Dedifferentiated amniotic fluid mesenchymal stem cell (primary cell): ENCODE data around the gene CHRDL2.
"Not testable (repeated sequence)": the region's sequence is repeated elsewhere in the genome, so short reads cannot be mapped to it uniquely, and the experiment has no call there.

Experiments
- DNase-seq: peaks from one replicate; pipeline ENCODE4 v3.0.0-alpha.2; 2016; ENCODE audit errors: extremely low spot score

The CHRDL2 gene, protein sequence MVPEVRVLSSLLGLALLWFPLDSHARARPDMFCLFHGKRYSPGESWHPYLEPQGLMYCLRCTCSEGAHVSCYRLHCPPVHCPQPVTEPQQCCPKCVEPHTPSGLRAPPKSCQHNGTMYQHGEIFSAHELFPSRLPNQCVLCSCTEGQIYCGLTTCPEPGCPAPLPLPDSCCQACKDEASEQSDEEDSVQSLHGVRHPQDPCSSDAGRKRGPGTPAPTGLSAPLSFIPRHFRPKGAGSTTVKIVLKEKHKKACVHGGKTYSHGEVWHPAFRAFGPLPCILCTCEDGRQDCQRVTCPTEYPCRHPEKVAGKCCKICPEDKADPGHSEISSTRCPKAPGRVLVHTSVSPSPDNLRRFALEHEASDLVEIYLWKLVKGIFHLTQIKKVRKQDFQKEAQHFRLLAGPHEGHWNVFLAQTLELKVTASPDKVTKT

GRCh38 chr11:74731301-74732094 is at the start of gene CHRDL2:
Gene CHRDL2 (minus strand): TSS chr11:74731426. CDS start chr11:74730888, 538 bp downstream.
- DNase-seq = no peak

GRCh38 chr11:74780248-74781005 is 49.2 kb upstream of the CHRDL2 start:
- peak; percentile 17 for DNase-seq

GRCh38 chr11:74778581-74778980 is 47.4 kb upstream of the CHRDL2 start:
- no peak for DNase-seq

DNA sequence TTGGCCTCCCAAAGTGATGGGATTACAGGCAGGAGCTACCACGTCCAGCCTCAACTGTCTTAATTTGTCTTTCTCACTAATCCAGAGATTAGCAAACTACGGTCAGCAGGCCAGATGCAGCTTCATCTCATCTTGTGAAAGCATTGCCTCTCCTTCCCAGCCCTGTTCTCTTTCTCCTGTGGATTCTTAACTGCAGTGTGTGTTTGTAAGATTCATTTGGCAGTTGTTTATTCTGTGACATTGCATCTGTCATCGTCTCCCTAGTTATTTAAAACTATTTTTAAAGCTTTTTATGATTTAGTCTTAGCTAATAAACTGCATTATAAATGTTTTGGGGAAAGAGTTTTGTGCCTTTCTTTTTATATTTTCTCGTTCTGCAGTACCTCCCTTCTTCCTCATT is 46.7 kb upstream of the CHRDL2 start:
- DNase-seq = no peak

DNA sequence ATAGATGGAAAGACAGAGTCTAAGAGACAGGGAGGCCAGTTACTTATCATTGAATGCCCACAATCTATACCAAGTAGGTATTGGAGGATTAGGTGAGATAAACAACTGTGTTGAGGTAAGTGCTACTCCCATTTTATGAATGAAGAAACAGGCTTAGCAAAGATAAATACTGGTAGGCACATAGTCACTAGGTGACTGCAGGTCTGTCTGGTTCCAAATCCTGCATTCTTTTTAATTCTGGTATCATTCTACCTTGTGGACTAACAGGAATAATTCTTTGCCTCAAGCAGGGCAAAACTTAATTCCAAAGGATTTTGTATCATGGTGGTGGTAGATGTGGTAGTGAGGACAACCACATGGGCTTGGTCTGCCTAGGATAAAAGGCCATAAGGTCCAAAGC is 45.8 kb upstream of the CHRDL2 start:
- DNase-seq = no peak

- no peak for DNase-seq
These were observed 45.3 kb upstream of the CHRDL2 start for GRCh38 chr11:74776546-74776945.

GRCh38 chr11:74775762-74776161 is 44.5 kb upstream of the CHRDL2 start:
- DNase-seq = no peak

DNA sequence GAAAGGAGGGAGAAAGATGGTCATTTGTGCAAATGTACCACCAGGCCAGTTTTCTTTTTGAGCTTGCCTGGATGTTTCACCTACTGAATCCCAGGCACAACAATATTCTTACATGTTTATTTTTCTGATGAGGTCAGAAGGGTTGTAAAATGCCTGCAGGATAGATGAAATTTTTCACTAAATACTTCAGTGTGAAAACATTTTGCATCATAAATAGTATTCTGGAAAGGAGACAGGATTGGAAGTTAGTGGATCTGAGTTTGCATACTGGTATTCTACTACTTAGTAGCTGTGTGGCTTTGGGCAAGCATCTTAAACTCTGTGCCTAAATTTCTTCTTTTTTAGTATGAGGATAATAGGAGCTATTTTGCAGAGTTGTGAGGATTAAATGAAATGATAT is 42.2 kb upstream of the CHRDL2 start:
- DNase-seq = no peak

GRCh38 chr11:74771139-74771538 is 39.9 kb upstream of the CHRDL2 start:
- no peak for DNase-seq

DNA sequence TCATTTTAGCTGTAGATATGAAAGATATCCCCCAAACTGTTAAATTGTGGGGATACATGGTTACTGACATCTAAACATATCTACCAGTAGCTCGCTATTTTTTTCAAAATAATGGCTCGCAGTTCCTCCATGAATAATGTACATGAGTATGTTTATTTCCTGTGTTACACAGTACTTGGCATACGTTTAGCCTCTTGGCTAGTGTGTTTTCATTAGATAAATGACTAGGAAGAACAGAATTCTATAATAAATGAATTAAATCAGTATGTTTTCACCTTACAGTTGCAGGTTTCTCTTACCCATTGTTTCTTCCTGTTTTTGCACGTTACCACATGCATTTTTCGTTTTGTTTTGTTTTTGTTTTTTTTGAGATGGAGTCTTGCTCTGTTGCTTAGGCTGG is 39.2 kb upstream of the CHRDL2 start:
- no peak for DNase-seq

DNA sequence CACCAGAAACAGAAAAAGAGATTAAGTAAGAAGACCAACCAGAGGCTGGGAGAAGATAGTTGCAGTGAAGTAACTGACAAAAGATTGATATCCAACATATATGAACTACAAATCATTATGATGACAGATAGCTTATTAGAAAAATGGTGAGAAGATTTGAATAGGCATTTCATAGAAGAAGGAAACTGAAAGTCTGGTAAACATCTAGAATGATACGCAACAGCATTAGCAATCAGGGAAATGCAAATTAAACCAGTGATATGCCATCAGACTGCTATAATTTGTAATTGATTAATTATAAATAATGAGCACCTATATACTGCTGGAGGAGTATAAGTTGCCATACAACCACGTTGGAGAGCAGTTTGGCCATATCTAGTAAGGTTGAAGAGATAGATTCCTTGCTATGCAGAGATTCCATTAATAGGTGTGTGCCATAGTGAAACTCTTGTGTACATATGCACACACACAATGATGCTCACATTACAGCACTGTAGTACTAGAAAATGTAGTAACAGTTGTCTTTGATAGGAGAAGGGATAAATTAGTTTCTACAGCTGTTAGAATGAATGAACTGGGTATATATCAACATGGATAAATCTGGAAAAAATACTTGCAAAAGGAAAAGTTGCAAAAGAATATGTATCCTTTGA is 38.0 kb upstream of the CHRDL2 start:
- no peak for DNase-seq

DNA sequence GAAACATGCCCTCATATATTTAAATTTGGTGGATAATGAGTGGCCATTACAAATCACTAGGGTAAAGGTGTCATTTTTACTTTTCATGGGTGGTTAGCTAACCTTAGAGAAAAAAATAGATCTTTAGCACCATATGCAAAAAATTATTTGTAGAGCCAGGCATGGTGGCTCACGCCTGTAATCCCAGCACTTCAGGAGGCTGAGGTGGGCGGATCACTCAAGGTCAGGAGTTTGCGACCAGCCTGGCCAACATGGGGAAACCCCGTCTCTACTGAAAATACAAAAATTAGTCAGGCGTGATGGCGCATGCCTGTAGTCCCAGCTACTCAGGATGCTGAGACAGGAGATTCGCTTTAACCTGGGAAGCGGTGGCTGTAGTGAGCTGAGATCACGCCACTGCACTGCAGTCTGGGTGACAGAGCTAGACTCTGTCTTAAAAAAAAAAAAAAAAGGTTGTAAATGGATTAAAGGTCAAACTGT is 37.0 kb upstream of the CHRDL2 start:
- DNase-seq = not testable (repeated sequence)

GRCh38 chr11:74766905-74767304 is 35.7 kb upstream of the CHRDL2 start:
- no peak for DNase-seq

- DNase-seq = no peak
These were observed 25.3 kb upstream of the CHRDL2 start for GRCh38 chr11:74756571-74756970.

GRCh38 chr11:74755395-74755995 is 24.3 kb upstream of the CHRDL2 start:
- DNase-seq = no peak

- peak; percentile 78 for DNase-seq
These were observed 23.5 kb upstream of the CHRDL2 start for GRCh38 chr11:74754507-74755252.

DNA sequence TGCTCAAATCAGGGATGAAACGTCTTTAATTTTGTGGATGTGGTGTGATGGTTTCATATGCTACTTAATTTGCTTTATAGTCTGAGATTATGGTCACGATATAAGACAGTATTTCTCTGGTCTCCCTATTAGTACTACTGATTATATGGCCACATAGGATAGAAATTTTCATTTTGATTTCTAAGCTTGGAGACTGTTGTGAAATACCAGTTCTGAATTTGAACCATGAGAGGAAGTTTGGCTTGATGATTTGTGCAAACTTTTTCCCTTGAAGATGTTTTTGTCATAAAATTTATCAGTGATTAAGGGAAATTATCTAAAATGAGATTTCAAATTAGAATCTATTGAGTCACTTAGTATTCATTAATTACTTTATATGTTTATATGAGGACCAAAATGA is 20.1 kb upstream of the CHRDL2 start:
- DNase-seq = no peak

- DNase-seq = not testable (repeated sequence)
These were observed 19.4 kb upstream of the CHRDL2 start for GRCh38 chr11:74750598-74750997.

DNA sequence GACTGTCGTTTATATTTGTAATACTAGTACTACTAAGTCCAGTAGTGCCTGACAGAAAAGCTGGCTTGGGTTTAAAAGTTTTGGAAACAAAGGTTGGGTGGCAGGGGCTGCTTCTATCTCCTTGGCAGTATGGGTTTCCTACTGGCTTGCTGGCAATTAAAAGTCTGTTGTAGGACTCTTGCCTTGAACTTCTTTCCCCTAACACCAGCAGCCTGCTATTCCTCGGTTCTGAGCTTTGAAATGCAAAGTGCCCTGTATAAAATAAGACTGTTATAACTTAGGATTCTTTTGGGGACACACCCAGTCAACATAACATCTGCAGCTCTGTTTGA is 18.7 kb upstream of the CHRDL2 start:
- DNase-seq = no peak

GRCh38 chr11:74749127-74749964 is 18.1 kb upstream of the CHRDL2 start:
- DNase-seq = no peak
